Suprapubic skin (tissue), 4 donors: ENCODE data around the gene CD96. TPM values are rescaled to one million over a fixed set of nuclear protein-coding genes. Genes with fewer than 3 reads are reported as not detected.

Source experiments
- DNase-seq, 2 donors: peaks; one replicate each; pipeline ENCODE4 v3.0.0-alpha.2; 2019; ENCODE audit warnings: low spot score in 2 of 2
- H3K27ac ChIP-seq: fragments of 200-600 bp; sonication (generic); one replicate; pipeline ENCODE4 v1.5.1; 2019
- H3K27me3 ChIP-seq: fragments of 200-600 bp; sonication (generic); one replicate; pipeline ENCODE4 v1.5.1; 2019
- H3K36me3 ChIP-seq: fragments of 200-600 bp; sonication (generic); one replicate; pipeline ENCODE4 v1.5.1; 2019
- H3K4me1 ChIP-seq: fragments of 200-600 bp; sonication (generic); one replicate; pipeline ENCODE4 v1.5.1; 2019
- H3K4me3 ChIP-seq: fragments of 200-600 bp; sonication (generic); one replicate; pipeline ENCODE4 v1.5.1; 2019; ENCODE audit warnings: mild to moderate bottlenecking
- H3K9me3 ChIP-seq: fragments of 200-600 bp; sonication (generic); one replicate; pipeline ENCODE4 v1.5.1; 2019
- EP300 ChIP-seq: sonication (generic); formaldehyde crosslinking; IDR thresholded peaks from one replicate; pipeline ENCODE4 v1.6.1; 2017; ENCODE audit warnings: antibody characterized with exemption
- POLR2A ChIP-seq, 2 donors: fragments of 450-650 bp; IDR thresholded peaks; one replicate each; pipeline ENCODE4 v1.6.1; 2017; ENCODE audit warnings: antibody characterized with exemption in 2 of 2, mild to moderate bottlenecking in 2 of 2, moderate library complexity in 2 of 2
- POLR2AphosphoS5 ChIP-seq, 3 donors: sonication (generic); formaldehyde crosslinking; IDR thresholded peaks; one replicate each; pipeline ENCODE4 v1.6.1; 2017; ENCODE audit warnings: antibody characterized with exemption in 3 of 3
- WGBS: methylation state at CpG from one replicate; pipeline ENCODE4 v1.1.5; 2018; 5-methylcytosine and 5-hydroxymethylcytosine counted together
- total RNA-seq, 4 donors: library from RNA; depleted of rRNA; stranded (reverse); fragments of >200 nt; gene quantifications; one replicate each; pipeline ENCODE4 v1.1.0, GENCODE V29; 2016
- TF ChIP-seq, protein P1 (sequence below), 2 donors: fragments of 200-600 bp in 1 of 2; fragments of 450-650 bp in 1 of 2; sonication (generic) in 1 of 2; IDR thresholded peaks; one replicate each; pipeline ENCODE4 v1.5.1; 2016 to 2019; ENCODE audit warnings: antibody characterized with exemption in 2 of 2, mild to moderate bottlenecking in 1 of 2, moderate library complexity in 1 of 2

The CD96 gene
- total RNA-seq, 4 donors from 2014 or later = 0.49 to 0.56 (median 0.55) TPM; not detected in 1

- no peak for DNase-seq
- no peak overlapping the region for H3K4me3 ChIP-seq
- 88% methylated on average over 9 of the region's 9 CpGs for WGBS
- no peaks in the 10 kb centered on the region for H3K36me3 ChIP-seq
- no peaks in the 10 kb centered on the region for H3K27me3 ChIP-seq
- peaks cover 9% of the 10 kb centered on the region for H3K4me1 ChIP-seq
- no peak overlapping the region for H3K27ac ChIP-seq
- no peak for TF ChIP-seq POLR2AphosphoS5 (IDR thresholded peaks at IDR 0.05)
- TF ChIP-seq, protein P1, sequence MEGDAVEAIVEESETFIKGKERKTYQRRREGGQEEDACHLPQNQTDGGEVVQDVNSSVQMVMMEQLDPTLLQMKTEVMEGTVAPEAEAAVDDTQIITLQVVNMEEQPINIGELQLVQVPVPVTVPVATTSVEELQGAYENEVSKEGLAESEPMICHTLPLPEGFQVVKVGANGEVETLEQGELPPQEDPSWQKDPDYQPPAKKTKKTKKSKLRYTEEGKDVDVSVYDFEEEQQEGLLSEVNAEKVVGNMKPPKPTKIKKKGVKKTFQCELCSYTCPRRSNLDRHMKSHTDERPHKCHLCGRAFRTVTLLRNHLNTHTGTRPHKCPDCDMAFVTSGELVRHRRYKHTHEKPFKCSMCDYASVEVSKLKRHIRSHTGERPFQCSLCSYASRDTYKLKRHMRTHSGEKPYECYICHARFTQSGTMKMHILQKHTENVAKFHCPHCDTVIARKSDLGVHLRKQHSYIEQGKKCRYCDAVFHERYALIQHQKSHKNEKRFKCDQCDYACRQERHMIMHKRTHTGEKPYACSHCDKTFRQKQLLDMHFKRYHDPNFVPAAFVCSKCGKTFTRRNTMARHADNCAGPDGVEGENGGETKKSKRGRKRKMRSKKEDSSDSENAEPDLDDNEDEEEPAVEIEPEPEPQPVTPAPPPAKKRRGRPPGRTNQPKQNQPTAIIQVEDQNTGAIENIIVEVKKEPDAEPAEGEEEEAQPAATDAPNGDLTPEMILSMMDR (IDR thresholded peaks at IDR 0.05) = no peak
- TF ChIP-seq EP300 = no peak
- TF ChIP-seq POLR2A (IDR thresholded peaks at IDR 0.05) = no peak
- no peaks in the 10 kb centered on the region for H3K9me3 ChIP-seq
These were observed 51.7 kb downstream of the CD96 start for GRCh38 chr3:111593666-111594065.

GRCh38 chr3:111594205-111594604 is 52.2 kb downstream of the CD96 start:
- Histone ChIP-seq H3K27ac (no peak overlapping the region), H3K4me1 (peaks cover 9% of the 10 kb centered on the region)
- WGBS = 77% methylated on average over 2 of the region's 2 CpGs

DNA sequence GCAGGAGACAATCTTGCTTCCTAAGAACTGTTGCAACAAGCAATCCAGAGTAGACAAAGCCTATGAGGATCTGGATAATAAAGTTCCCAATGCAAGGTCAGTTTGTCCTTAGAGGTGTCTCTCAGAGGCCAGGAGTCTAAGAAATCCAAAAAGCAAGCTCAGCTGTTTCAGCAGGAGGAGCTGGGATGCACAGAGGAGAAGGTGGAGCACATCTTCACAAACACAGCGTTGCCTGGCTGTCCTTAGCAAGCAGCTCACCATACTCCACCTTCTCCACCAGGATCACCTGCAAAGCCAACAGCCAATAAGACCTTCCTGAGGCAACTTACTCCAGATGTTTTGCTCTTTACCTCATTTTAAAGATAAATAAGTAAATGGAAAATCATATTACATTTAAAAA is 52.8 kb downstream of the CD96 start:
- Histone ChIP-seq H3K36me3 (no peaks in the 10 kb centered on the region), H3K4me3 (no peak overlapping the region), H3K27me3 (no peaks in the 10 kb centered on the region), H3K9me3 (no peaks in the 10 kb centered on the region), H3K27ac (no peak overlapping the region), H3K4me1 (peaks cover 9% of the 10 kb centered on the region)
- DNase-seq = no peak
- TF ChIP-seq, protein P1 (IDR thresholded peaks at IDR 0.05) = no peak
- TF ChIP-seq EP300 = no peak
- TF ChIP-seq POLR2AphosphoS5 (IDR thresholded peaks at IDR 0.05) = no peak
- TF ChIP-seq POLR2A (IDR thresholded peaks at IDR 0.05) = no peak
- 0% methylated on average over 1 of the region's 1 CpG for WGBS

More at GRCh38 chr3:111594205-111594604, 52.2 kb downstream of the CD96 start:
- no peak overlapping the region for H3K4me3 ChIP-seq
- no peaks in the 10 kb centered on the region for H3K27me3 ChIP-seq
- no peaks in the 10 kb centered on the region for H3K9me3 ChIP-seq
- no peak for DNase-seq
- TF ChIP-seq POLR2AphosphoS5 (IDR thresholded peaks at IDR 0.05) = no peak
- no peak for TF ChIP-seq POLR2A (IDR thresholded peaks at IDR 0.05)
- TF ChIP-seq EP300 = no peak
- TF ChIP-seq, protein P1 (IDR thresholded peaks at IDR 0.05) = no peak
- no peaks in the 10 kb centered on the region for H3K36me3 ChIP-seq

DNA sequence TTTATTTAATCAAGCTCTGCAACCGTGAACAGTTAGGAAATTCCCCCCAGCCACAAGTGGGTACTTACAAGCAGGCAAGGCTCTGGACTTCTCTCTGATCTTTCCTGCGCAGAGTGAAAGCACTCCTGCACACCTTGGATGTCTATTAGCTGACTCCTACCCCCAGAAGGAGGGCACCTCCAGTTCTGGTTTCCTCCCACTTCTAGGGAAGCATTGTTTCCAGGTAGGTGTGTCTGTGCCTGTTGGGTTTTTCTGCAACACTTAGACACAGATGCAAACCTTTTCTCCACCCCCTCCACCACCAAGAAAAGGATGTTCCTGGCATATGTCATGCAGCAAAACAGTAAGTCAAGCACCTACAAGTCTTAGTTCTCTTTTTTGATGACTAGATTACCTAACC is 53.2 kb downstream of the CD96 start, which contains the start of gene ZBED2:
TSS of gene ZBED2 (minus strand) at position 115 of the 400 bp plus-strand sequence. CDS start 1,145 bp downstream, outside the sequence.
- H3K4me3 ChIP-seq = no peak within 1 kb of the TSS
- no peaks in the 10 kb centered on the region for H3K27me3 ChIP-seq
- H3K27ac ChIP-seq = no peak within 1 kb of the TSS
- WGBS = 42% methylated on average over 2 of the region's 2 CpGs
- no peak for TF ChIP-seq POLR2AphosphoS5 (IDR thresholded peaks at IDR 0.05)
- no peak for TF ChIP-seq EP300
- TF ChIP-seq, protein P1 (IDR thresholded peaks at IDR 0.05) = no peak
- no peak for DNase-seq
- H3K9me3 ChIP-seq = no peaks in the 10 kb centered on the region
- no peaks in the 10 kb centered on the region for H3K36me3 ChIP-seq
- peaks cover 9% of the 10 kb centered on the region for H3K4me1 ChIP-seq

DNA sequence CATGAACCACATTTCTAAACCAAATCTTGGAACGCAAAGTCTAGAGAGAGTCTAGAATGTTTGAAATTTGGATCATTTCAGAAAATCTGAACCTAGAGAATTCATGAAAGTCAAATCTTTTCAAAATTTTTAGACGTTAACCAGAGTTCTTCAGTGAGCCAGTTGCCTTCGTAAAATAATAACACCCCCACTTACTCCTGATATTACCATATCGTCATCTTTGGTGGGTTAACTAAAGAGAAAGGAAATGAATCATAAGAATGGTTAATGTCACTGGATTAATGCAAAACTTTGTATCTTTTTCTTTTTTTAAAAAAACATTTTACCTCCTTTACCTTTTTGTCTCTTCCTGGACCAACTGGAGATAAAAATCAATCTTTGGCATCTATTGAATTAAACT is 54.3 kb downstream of the CD96 start:
- TF ChIP-seq, protein P1 (IDR thresholded peaks at IDR 0.05) = no peak
- TF ChIP-seq POLR2A (IDR thresholded peaks at IDR 0.05) (no peak), POLR2AphosphoS5 (IDR thresholded peaks at IDR 0.05) (no peak), EP300 (no peak)
- WGBS = 88% methylated on average over 4 of the region's 4 CpGs
- Histone ChIP-seq H3K4me1 (peaks cover 9% of the 10 kb centered on the region), H3K4me3 (no peak overlapping the region), H3K9me3 (no peaks in the 10 kb centered on the region), H3K36me3 (no peaks in the 10 kb centered on the region), H3K27me3 (no peaks in the 10 kb centered on the region), H3K27ac (no peak overlapping the region)
- no peak for DNase-seq
